Esophagus muscularis mucosa (tissue), 4 donors: ENCODE results near the gene IFITM2. TPM values are rescaled to one million over a fixed set of nuclear protein-coding genes. Genes with fewer than 3 reads are reported as not detected.

Source experiments
- DNase-seq: peaks from one replicate; pipeline ENCODE4 v3.0.0-alpha.2; 2017; ENCODE audit errors: extremely low spot score
- H3K27ac ChIP-seq, 4 donors: fragments of 200-600 bp; sonication (generic); replicated peaks in 1 of 4; 1 replicate in 3 of 4; 2 replicates in 1 of 4; pipeline ENCODE4 v1.5.1; 2016 to 2019; ENCODE audit warnings: mild to moderate bottlenecking in 1 of 4
- H3K27me3 ChIP-seq, 4 donors: fragments of 200-600 bp; sonication (generic); one replicate each; pipeline versions ENCODE4 v1.5.1 to v1.6.0; 2016 to 2019
- H3K36me3 ChIP-seq, 4 donors: fragments of 200-600 bp; sonication (generic); one replicate each; pipeline ENCODE4 v1.5.1; 2016 to 2019
- H3K4me1 ChIP-seq, 4 donors: fragments of 200-600 bp; sonication (generic); one replicate each; pipeline ENCODE4 v1.5.1; 2016 to 2019
- H3K4me3 ChIP-seq, 4 donors: fragments of 200-600 bp; sonication (generic); 1 replicate in 2 of 4; 2 replicates in 2 of 4; pipeline ENCODE4 v1.5.1; 2016 to 2019; ENCODE audit warnings: mild to moderate bottlenecking in 4 of 4, moderate library complexity in 1 of 4
- H3K9me3 ChIP-seq, 4 donors: fragments of 200-600 bp; sonication (generic); 1 replicate in 3 of 4; 2 replicates in 1 of 4; pipeline ENCODE4 v1.5.1; 2016 to 2019
- EP300 ChIP-seq: sonication (generic); formaldehyde crosslinking; IDR thresholded peaks from one replicate; pipeline ENCODE4 v1.6.1; 2017; ENCODE audit warnings: antibody characterized with exemption
- POLR2A ChIP-seq: fragments of 450-650 bp; IDR thresholded peaks from one replicate; pipeline ENCODE4 v1.6.1; 2017; ENCODE audit warnings: antibody characterized with exemption, moderate library complexity, mild to moderate bottlenecking, low read depth
- POLR2AphosphoS5 ChIP-seq, 2 donors: sonication (generic); formaldehyde crosslinking; IDR thresholded peaks; one replicate each; pipeline ENCODE4 v1.6.1; 2017; ENCODE audit warnings: antibody characterized with exemption in 2 of 2
- WGBS: methylation state at CpG from one replicate; pipeline ENCODE4 v1.1.5; 2018; 5-methylcytosine and 5-hydroxymethylcytosine counted together
- intact Hi-C: fragments of 100-400 bp; cut with DNase I; formaldehyde crosslinking; loops from one replicate; pipeline ENCODE4 v1.15.1; 2023
- total RNA-seq, 4 donors: library from RNA; depleted of rRNA; stranded (reverse); fragments of >200 nt; gene quantifications; one replicate each; pipeline versions ENCODE4 v1.1.0 to v1.2.1, GENCODE V29; 2016
- TF ChIP-seq, protein P1 (sequence below), 3 experiments: fragments of 200-600 bp in 2 of 3; fragments of 450-650 bp in 1 of 3; sonication (generic) in 2 of 3; IDR thresholded peaks; one replicate each; pipeline ENCODE4 v1.5.1; 2017 to 2019; ENCODE audit warnings: antibody characterized with exemption in 3 of 3, mild to moderate bottlenecking in 2 of 3, moderate library complexity in 1 of 3

Gene IFITM2
- total RNA-seq, 4 donors from 2014 or later: 92.2 to 235 (median 194) TPM

DNA sequence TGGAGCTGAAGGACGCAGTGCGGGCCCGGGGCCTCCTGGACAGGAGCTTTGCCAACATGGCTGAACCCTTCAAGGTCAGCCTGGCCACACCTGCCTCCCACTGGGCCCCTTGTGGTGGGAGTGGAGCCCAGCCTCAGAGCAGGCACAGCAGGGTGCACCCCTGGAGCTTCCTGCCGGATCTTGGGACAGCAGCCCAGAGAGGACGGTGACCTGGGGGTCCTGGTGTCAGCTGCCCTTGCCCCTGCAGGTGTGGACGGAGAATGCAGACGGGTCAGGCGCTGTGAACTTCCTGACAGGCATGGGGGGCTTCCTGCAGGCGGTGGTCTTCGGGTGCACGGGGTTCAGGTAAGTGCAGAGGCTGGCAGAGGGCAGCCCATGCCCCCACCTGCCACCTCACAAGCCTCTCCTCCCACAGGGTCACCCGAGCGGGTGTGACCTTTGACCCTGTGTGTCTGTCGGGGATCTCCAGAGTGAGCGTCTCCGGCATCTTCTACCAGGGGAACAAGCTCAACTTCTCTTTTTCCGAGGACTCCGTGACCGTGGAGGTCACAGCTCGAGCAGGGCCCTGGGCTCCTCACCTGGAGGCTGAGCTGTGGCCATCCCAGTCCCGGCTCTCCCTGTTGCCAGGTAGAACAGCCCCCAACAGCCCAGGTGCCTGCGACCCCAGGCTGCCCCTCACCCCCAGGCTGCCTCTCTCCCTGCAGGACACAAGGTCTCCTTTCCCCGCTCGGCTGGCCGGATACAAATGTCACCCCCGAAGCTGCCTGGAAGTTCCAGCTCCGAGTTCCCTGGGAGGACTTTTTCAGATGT is 13.6 kb upstream of the IFITM2 start:
- TF ChIP-seq POLR2AphosphoS5 (IDR thresholded peaks at IDR 0.05): no peak
- TF ChIP-seq EP300: no peak
- no peak for TF ChIP-seq POLR2A
- TF ChIP-seq, protein P1, sequence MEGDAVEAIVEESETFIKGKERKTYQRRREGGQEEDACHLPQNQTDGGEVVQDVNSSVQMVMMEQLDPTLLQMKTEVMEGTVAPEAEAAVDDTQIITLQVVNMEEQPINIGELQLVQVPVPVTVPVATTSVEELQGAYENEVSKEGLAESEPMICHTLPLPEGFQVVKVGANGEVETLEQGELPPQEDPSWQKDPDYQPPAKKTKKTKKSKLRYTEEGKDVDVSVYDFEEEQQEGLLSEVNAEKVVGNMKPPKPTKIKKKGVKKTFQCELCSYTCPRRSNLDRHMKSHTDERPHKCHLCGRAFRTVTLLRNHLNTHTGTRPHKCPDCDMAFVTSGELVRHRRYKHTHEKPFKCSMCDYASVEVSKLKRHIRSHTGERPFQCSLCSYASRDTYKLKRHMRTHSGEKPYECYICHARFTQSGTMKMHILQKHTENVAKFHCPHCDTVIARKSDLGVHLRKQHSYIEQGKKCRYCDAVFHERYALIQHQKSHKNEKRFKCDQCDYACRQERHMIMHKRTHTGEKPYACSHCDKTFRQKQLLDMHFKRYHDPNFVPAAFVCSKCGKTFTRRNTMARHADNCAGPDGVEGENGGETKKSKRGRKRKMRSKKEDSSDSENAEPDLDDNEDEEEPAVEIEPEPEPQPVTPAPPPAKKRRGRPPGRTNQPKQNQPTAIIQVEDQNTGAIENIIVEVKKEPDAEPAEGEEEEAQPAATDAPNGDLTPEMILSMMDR (IDR thresholded peaks at IDR 0.05): no peak
- H3K36me3 ChIP-seq: peaks cover 0 to 32% (median 17%) of the 10 kb centered on the region in 4 donors
- intact Hi-C loops: no loop called here
- WGBS: 91% methylated on average over 23 of the region's 27 CpGs
- peaks cover 8 to 30% (median 28%) of the 10 kb centered on the region in 4 donors for H3K4me1 ChIP-seq
- H3K4me3 ChIP-seq: no peak overlapping the region
- H3K27ac ChIP-seq: no peak overlapping the region
- no peaks in the 10 kb centered on the region for H3K9me3 ChIP-seq
- DNase-seq: no peak
- H3K27me3 ChIP-seq: peaks cover 0 to 35% (median 9%) of the 10 kb centered on the region in 4 donors

DNA sequence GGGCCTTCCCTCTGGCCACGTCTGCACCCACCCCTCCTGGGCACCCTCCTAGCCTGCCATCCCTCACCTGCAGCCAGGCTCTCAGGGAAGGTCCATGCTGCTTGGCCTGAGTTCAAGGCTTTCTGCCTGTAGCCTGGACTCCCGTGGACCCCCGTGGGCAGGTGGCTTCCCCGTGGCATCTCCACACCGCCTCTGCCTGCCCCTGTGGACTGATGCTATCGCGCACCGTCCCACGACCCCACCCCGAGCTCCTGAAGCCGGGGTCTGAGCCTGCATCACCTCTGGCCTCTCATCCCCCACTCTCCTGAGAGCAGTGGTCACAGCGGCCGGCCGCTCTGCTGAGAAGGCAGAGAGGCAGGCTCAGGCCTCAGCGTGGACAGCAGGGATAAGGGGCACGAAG is 12.8 kb upstream of the IFITM2 start:
- Histone ChIP-seq H3K27me3 (peaks cover 0 to 42% (median 16%) of the 10 kb centered on the region in 4 donors), H3K9me3 (no peaks in the 10 kb centered on the region), H3K4me1 (peaks cover 3 to 26% (median 22%) of the 10 kb centered on the region in 4 donors), H3K27ac (no peak overlapping the region), H3K4me3 (no peak overlapping the region), H3K36me3 (peaks cover 0 to 32% (median 17%) of the 10 kb centered on the region in 4 donors)
- DNase-seq: no peak
- 95% methylated on average over 11 of the region's 16 CpGs for WGBS
- intact Hi-C loops: no loop called here
- TF ChIP-seq, protein P1 (IDR thresholded peaks at IDR 0.05): no peak
- TF ChIP-seq POLR2A (no peak), EP300 (no peak), POLR2AphosphoS5 (IDR thresholded peaks at IDR 0.05) (no peak)

DNA sequence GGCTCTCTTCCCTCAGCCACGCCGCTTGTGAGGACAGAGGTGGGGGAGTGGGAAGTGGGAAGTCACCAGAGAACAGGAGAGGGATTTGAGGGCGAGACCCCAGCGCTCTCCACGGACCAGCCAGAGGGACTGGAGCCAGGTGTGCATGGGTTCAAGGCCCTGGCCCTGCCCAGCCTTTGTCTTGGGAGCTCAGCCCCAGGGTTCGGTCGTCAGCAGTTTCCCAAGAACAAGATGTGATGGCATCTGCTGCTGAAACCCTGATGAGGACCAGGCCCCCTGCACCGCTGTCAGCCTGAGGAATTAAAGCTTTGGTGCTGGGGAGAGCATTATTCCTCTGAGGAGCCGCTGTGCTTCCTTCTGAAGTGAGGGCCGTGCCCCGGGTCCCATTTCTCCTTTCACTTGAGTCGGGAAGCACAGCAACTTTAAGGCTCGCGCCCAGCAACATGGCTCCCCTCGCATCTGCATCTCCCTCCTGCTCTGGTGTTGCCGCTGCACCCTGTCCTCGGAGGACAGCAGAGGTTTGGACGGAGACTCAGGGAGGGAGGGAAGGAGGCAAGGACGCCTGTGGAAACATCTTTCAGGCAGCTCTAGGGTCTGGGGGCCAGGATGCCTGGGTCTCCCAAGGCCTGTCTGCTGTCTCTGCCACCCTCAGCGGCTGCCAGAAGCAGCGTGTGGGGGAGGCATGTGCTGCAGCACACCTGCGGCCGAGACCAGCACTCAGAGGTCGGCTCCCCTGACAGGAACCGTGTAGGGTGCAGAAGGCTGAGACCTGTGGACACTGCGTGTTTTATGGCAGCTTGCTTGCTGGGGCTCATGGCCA is 12.1 kb upstream of the IFITM2 start:
- 86% methylated on average over 21 of the region's 26 CpGs for WGBS
- no peak overlapping the region for H3K4me3 ChIP-seq
- intact Hi-C loops: no loop called here

DNA sequence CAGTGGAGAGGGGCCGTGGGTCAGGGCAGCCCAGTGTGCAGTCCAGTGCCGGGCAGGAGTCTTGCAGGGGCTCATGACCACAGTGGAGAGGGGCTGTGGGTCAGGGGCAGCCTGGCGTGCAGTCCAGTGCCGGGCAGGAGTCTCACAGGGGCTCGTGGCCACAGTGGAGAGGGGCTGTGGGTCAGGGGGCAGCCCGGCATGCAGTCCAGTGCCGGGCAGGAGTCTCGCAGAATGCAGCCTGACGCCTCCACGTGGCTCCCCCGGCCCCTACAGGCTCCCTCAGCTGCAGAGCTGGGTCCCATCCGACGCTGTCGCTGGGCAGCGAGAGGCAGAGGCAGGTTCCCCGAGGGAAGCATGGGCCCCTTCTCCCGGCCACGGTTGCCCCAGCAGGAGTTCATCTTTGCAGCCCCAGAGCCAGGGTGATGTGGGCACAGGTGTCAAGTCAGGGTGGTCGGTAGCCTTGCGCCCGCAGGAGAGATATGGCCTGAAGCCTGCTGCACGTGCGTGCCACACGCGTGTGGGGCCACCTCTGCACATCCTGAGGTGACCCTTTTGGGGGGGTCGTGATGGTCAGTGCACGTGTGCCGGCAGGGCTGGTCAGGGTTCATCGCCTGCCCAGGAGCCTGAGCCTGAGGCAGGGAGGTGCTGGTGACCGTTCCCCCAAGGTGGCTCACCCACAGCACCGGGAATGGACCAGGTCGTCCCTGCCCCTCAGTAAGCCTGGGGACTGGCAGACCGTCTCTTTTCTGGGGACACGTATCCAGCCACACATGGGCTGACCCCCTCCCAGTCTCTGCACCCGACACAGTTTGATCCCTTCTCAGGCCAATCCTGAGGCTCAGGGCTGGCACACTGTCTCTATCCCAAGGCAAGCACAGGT is 11.2 kb upstream of the IFITM2 start:
- no peaks in the 10 kb centered on the region for H3K9me3 ChIP-seq
- H3K27me3 ChIP-seq: peaks cover 0 to 59% (median 22%) of the 10 kb centered on the region in 4 donors
- intact Hi-C loops: no loop called here
- 81% methylated on average over 17 of the region's 35 CpGs for WGBS
- TF ChIP-seq POLR2A: no peak
- TF ChIP-seq POLR2AphosphoS5 (IDR thresholded peaks at IDR 0.05): no peak
- TF ChIP-seq, protein P1 (IDR thresholded peaks at IDR 0.05): no peak
- TF ChIP-seq EP300: no peak
- no peak overlapping the region for H3K4me3 ChIP-seq
- no peak for DNase-seq
- H3K4me1 ChIP-seq: peaks cover 0 to 21% (median 14%) of the 10 kb centered on the region in 4 donors
- no peak overlapping the region for H3K27ac ChIP-seq
- peaks cover 0 to 32% (median 17%) of the 10 kb centered on the region in 4 donors for H3K36me3 ChIP-seq

More for the DNA sequence above, 12.1 kb upstream of the IFITM2 start:
- Histone ChIP-seq H3K27me3 (peaks cover 0 to 50% (median 22%) of the 10 kb centered on the region in 4 donors), H3K36me3 (peaks cover 0 to 32% (median 17%) of the 10 kb centered on the region in 4 donors), H3K9me3 (no peaks in the 10 kb centered on the region), H3K4me1 (peaks cover 0 to 23% (median 17%) of the 10 kb centered on the region in 4 donors), H3K27ac (no peak overlapping the region)
- TF ChIP-seq POLR2A: no peak
- no peak for TF ChIP-seq EP300
- TF ChIP-seq POLR2AphosphoS5 (IDR thresholded peaks at IDR 0.05): no peak
- no peak for DNase-seq
